ENCODE measurements around the gene GTPBP3. TPM values are rescaled to one million over a fixed set of nuclear protein-coding genes. Genes with fewer than 3 reads are reported as not detected.

Gene GTPBP3
- total and polyA plus RNA-seq, 2 of the 13 experiments (the other 11 are each of a cell fraction or from before 2014, with no cell fraction given), result 17.5 to 30.0 TPM

DNA sequence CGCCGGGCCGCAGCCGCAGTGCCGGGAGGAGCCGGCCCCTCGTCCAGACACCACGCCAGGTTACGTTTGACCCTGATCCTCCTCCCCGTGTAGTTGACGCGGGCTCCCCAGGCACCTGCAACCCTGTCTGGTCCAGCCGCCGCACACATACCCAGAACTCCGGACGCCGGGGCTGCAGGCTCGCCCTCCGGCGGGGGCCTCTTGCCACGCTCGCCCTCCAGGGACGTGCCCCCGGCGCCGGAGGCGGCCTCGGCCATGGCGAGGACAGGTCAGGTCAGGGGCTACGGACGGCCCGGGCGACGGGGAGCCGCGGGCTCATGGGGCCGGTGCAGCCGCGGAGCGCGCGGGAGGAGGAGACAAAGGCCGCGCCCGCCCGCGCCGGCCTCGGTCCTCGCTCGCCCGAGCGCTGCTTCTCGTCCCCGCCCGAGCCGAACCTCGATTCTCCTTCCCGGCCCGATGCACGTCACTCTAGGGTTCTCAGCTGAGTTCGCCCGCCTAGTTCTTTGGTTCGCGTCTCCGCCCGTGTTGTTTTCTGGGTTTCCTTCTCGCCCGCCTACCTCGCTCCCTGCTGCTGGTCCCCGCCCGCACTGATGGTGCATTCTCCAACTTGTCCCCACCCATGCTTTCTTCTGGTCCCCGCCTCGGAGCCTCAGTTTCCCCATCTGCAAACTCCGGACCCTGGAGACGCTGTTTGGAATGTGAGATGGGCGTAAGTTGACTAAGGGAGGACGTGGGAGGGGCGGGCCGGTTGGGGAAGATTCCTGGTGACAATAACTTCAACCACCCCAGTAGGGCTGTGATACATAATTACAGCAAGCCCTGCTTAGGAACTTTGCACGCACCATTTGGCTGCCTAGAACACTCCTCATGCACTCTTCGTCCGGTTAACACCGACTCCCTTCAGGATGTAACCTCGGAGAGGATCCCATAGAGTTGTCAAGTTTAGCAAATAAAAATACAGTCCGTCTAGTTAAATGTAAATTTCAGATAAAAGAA lies 2.6 kb upstream of the GTPBP3 start, which contains the start of gene ANO8 (continued):
- TF ChIP-seq ELF1 (CRISPR knock-in tag; IDR thresholded peaks at IDR 0.05) (peak; percentile 30; the same call in 1 of the 2 replicates), ZNF747 (CRISPR knock-in tag; IDR thresholded peaks at IDR 0.05; ENCODE audit: borderline replicate concordance) (peak; percentile 66; the same call in 1 of the 2 replicates), JUN (CRISPR knock-in tag; IDR thresholded peaks at IDR 0.05) (0 out of 2 replicates have a peak, but pooled peaks have one; percentile 24), NKX3-1 (CRISPR knock-in tag; IDR thresholded peaks at IDR 0.05) (no peak), FOXK1 (CRISPR knock-in tag; IDR thresholded peaks at IDR 0.05; ENCODE audit: borderline replicate concordance, low read depth) (peak; percentile 46; the same call in 1 of the 2 replicates), TARDBP (CRISPR knock-in tag; IDR thresholded peaks at IDR 0.05) (peak; percentile 81; the same call in 1 of the 2 replicates), POGZ (CRISPR knock-in tag; IDR thresholded peaks at IDR 0.05) (peak; percentile 48; the same call in 1 of the 2 replicates), ATF1 (CRISPR knock-in tag; IDR thresholded peaks at IDR 0.05) (peak; percentile 49; the same call in 1 of the 2 replicates), HIVEP1 (CRISPR knock-in tag; IDR thresholded peaks at IDR 0.05) (peak; percentile 59; the same call in 1 of the 2 replicates), CREM (IDR thresholded peaks at IDR 0.05) (peak; percentile 63), CREM (CRISPR knock-in tag; IDR thresholded peaks at IDR 0.05) (no peak), ETV6 (CRISPR knock-in tag; conservative IDR thresholded peaks at IDR 0.05) (no peak), RBM22 (optimal IDR thresholded peaks at IDR 0.05; ENCODE audit: low read length) (peak; percentile 57), TBX2 (CRISPR knock-in tag; IDR thresholded peaks at IDR 0.05; ENCODE audit: borderline replicate concordance) (peak; percentile 67; the same call in 1 of the 2 replicates)
- TF ChIP-seq, protein P1, sequence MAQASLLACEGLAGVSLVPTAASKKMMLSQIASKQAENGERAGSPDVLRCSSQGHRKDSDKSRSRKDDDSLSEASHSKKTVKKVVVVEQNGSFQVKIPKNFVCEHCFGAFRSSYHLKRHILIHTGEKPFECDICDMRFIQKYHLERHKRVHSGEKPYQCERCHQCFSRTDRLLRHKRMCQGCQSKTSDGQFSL (CRISPR knock-in tag; IDR thresholded peaks at IDR 0.05), result 0 out of 2 replicates have a peak, but pooled peaks have one; percentile 20
- TF ChIP-seq, protein P2, sequence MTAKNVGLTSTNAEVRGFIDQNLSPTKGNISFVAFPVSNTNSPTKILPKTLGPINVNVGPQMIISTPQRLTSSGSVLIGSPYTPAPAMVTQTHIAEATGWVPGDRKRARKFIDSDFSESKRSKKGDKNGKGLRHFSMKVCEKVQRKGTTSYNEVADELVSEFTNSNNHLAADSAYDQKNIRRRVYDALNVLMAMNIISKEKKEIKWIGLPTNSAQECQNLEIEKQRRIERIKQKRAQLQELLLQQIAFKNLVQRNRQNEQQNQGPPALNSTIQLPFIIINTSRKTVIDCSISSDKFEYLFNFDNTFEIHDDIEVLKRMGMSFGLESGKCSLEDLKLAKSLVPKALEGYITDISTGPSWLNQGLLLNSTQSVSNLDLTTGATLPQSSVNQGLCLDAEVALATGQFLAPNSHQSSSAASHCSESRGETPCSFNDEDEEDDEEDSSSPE (CRISPR knock-in tag; IDR thresholded peaks at IDR 0.05), result peak; percentile 70
- TF ChIP-seq, protein P3, sequence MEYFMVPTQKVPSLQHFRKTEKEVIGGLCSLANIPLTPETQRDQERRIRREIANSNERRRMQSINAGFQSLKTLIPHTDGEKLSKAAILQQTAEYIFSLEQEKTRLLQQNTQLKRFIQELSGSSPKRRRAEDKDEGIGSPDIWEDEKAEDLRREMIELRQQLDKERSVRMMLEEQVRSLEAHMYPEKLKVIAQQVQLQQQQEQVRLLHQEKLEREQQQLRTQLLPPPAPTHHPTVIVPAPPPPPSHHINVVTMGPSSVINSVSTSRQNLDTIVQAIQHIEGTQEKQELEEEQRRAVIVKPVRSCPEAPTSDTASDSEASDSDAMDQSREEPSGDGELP (IDR thresholded peaks at IDR 0.05; ENCODE audit: borderline replicate concordance, low read depth), result peak; percentile 97
- TF ChIP-seq, protein P4, sequence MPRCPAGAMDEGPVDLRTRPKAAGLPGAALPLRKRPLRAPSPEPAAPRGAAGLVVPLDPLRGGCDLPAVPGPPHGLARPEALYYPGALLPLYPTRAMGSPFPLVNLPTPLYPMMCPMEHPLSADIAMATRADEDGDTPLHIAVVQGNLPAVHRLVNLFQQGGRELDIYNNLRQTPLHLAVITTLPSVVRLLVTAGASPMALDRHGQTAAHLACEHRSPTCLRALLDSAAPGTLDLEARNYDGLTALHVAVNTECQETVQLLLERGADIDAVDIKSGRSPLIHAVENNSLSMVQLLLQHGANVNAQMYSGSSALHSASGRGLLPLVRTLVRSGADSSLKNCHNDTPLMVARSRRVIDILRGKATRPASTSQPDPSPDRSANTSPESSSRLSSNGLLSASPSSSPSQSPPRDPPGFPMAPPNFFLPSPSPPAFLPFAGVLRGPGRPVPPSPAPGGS (CRISPR knock-in tag; IDR thresholded peaks at IDR 0.05), result peak; percentile 91; the same call in 1 of the 2 replicates
